Muscle of leg (tissue), 11 donors: ENCODE results near the gene DPEP1. TPM values are rescaled to one million over a fixed set of nuclear protein-coding genes. Genes with fewer than 3 reads are reported as not detected.
"Not testable (repeated sequence)": the region's sequence is repeated elsewhere in the genome, so short reads cannot be mapped to it uniquely, and the experiment has no call there.

Experiments used
- DNase-seq: peaks from one replicate; pipeline ENCODE4 v3.0.0; 2013
- H3K27ac ChIP-seq: one replicate; pipeline ENCODE4 v1.5.1; 2013; ENCODE audit warnings: mild to moderate bottlenecking, low read length, control low read depth
- H3K27me3 ChIP-seq: one replicate; pipeline ENCODE4 v1.6.1; 2013; ENCODE audit warnings: low read length; ENCODE audit not compliant: control insufficient read depth, insufficient read depth
- H3K36me3 ChIP-seq: one replicate; pipeline ENCODE4 v1.6.1; 2013; ENCODE audit warnings: low read length; ENCODE audit not compliant: control insufficient read depth, insufficient read depth
- H3K4me1 ChIP-seq: one replicate; pipeline ENCODE4 v1.6.1; 2013; ENCODE audit warnings: low read length; ENCODE audit not compliant: control insufficient read depth, insufficient read depth
- H3K4me3 ChIP-seq: one replicate; pipeline ENCODE4 v1.5.1; 2013; ENCODE audit warnings: low read length, control low read depth
- H3K9me3 ChIP-seq: replicated peaks from 2 replicates; pipeline ENCODE4 v1.6.1; 2013; ENCODE audit warnings: low read depth, low read length; ENCODE audit not compliant: control insufficient read depth
- WGBS: methylation state at CpG from one replicate; pipeline ENCODE4 v1.1.5; 2013; ENCODE audit warnings: missing lambda C conversion rate; ENCODE audit not compliant: insufficient coverage; 5-methylcytosine and 5-hydroxymethylcytosine counted together
- polyA plus RNA-seq, 8 donors: library from polyadenylated mRNA; unstranded; fragments of 120-200 nt; gene quantifications; one replicate each; pipeline versions ENCODE4 v1.2.1 to v1.2.3, GENCODE V29; 2013; ENCODE audit warnings: inconsistent platforms in 1 of 8, low replicate concordance in 1 of 8; ENCODE audit not compliant: insufficient read length in 8 of 8, insufficient read depth in 1 of 8
- total RNA-seq: library from RNA; stranded (reverse); fragments of 120-200 nt; gene quantifications from one replicate; pipeline ENCODE4 v1.2.4, GENCODE V29; 2013

DPEP1 gene
- total and polyA plus RNA-seq, 9 donors: 0.35 to 10.5 (median 1.1) TPM

DNA sequence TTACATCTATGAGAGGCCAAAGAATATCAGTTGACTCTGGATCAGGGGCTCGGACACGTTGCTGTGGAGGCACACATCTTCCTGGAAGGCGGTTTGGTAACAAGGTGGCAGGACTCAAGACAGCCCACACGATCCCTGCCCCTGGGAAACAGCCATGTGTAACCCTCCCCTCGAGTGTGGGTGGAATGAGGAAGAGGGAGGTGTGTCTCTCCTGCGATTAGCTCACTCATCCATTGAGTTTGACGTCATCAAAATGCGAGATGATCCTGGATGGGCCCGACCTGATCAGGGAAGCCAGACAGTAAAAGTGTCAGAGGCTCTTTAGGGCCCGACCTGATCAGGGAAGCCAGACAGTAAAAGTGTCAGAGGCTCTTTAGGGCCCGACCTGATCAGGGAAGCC, 50.8 kb downstream of the DPEP1 start:
- not testable (repeated sequence) for H3K27me3 ChIP-seq, DNase-seq, H3K4me1 ChIP-seq, H3K4me3 ChIP-seq, H3K9me3 ChIP-seq, H3K27ac ChIP-seq
- 67% methylated on average over 5 of the region's 11 CpGs for WGBS
- H3K36me3 ChIP-seq: peaks cover 22% of the 10 kb centered on the region

DNA sequence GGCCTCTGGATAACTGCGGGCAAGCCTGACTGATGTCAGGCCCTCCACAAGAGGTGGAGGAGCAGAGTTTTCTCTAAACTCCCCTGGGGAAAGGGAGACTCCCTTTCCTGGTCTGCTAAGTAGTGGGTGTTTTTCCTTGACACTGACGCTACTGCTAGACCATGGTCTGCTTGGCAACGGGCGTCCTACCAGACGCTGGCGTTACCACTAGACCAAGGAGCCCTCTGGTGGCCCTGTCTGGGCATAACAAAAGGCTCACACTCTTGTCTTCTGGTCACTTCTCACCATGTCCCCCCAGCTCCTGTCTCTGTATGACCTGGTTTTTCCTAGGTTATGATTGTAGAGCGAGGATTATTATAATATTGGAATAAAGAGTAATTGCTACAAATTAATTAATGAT, 53.6 kb downstream of the DPEP1 start:
- not testable (repeated sequence) for H3K4me3 ChIP-seq, H3K27ac ChIP-seq, H3K4me1 ChIP-seq, H3K27me3 ChIP-seq, DNase-seq, H3K9me3 ChIP-seq
- H3K36me3 ChIP-seq: peaks cover 11% of the 10 kb centered on the region
- WGBS: no CpG with 5 or more reads among the region's 7 CpGs

DNA sequence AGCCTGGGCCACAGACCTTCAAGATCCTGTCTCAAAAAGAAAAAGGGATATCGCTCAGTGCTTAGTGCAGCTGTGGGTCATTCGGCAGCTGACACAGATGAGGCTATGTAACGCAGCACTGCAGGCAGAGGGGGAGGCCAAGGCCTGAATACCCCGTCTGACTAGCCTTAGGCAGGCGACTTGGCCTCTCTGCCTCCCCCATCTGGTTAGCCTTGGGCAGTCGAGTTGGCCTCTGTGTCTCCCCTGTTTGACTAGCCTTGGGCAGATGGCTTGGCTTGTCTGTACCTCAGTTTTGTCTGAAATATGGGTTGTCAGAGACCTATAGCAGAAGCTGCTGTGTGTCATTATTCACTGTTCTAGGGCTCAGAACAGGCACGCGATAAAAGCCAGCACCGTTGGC, 54.2 kb downstream of the DPEP1 start:
- Histone ChIP-seq H3K27me3 (no peaks in the 10 kb centered on the region), H3K4me1 (no peaks in the 10 kb centered on the region), H3K36me3 (peaks cover 11% of the 10 kb centered on the region), H3K9me3 (no peaks in the 10 kb centered on the region), H3K27ac (no peak overlapping the region), H3K4me3 (no peak overlapping the region)
- DNase-seq: no peak
- 88% methylated on average over 9 of the region's 9 CpGs for WGBS

DNA sequence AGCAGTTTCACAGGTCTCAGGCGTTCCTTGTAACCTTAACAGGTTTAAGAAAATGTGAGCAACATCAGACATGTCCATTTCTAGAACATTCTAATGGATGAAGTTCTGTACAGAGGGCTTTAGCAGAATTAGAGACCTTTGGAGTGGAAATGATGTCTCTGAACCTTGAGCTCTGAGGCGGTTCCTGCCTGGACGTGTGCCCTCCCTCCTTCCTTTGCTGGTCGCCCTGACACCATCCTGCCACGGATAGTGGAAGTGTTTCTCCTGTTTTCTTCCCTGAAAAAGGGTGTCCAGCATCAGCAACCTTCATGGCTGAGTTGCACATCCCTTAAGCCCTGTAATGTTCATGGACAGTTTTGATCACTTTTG, 55.3 kb downstream of the DPEP1 start:
- no peaks in the 10 kb centered on the region for H3K4me1 ChIP-seq
- H3K27ac ChIP-seq: no peak overlapping the region
- H3K4me3 ChIP-seq: no peak overlapping the region
- WGBS: 71% methylated on average over 2 of the region's 5 CpGs
- no peak for DNase-seq
- H3K36me3 ChIP-seq: peaks cover 4% of the 10 kb centered on the region
- H3K27me3 ChIP-seq: no peaks in the 10 kb centered on the region
- H3K9me3 ChIP-seq: no peaks in the 10 kb centered on the region

DNA sequence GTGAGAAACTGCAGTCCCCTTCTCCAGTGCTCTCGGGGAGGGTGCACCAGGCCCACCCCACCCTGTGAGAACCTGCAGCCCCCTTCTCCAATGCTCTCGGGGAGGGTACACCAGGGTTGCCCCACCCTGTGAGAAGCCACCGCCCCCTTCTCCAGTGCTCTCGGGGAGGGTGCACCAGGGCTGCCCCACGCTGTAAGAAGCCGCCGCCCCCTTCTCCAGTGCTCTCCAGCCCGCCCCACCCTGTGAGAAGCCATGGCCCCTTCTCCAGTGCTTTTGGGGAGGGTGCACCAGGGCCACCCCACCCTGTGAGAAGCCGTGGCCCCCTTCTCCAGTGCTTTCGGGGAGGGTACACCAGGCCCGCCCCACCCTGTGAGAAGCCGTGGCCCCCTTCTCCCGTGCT, 56.3 kb downstream of the DPEP1 start:
- H3K27me3 ChIP-seq: no peaks in the 10 kb centered on the region
- no peaks in the 10 kb centered on the region for H3K4me1 ChIP-seq
- no peaks in the 10 kb centered on the region for H3K36me3 ChIP-seq
- DNase-seq: no peak
- no peak overlapping the region for H3K27ac ChIP-seq
- no peak overlapping the region for H3K4me3 ChIP-seq
- 87% methylated on average over 12 of the region's 13 CpGs for WGBS
- H3K9me3 ChIP-seq: no peaks in the 10 kb centered on the region

DNA sequence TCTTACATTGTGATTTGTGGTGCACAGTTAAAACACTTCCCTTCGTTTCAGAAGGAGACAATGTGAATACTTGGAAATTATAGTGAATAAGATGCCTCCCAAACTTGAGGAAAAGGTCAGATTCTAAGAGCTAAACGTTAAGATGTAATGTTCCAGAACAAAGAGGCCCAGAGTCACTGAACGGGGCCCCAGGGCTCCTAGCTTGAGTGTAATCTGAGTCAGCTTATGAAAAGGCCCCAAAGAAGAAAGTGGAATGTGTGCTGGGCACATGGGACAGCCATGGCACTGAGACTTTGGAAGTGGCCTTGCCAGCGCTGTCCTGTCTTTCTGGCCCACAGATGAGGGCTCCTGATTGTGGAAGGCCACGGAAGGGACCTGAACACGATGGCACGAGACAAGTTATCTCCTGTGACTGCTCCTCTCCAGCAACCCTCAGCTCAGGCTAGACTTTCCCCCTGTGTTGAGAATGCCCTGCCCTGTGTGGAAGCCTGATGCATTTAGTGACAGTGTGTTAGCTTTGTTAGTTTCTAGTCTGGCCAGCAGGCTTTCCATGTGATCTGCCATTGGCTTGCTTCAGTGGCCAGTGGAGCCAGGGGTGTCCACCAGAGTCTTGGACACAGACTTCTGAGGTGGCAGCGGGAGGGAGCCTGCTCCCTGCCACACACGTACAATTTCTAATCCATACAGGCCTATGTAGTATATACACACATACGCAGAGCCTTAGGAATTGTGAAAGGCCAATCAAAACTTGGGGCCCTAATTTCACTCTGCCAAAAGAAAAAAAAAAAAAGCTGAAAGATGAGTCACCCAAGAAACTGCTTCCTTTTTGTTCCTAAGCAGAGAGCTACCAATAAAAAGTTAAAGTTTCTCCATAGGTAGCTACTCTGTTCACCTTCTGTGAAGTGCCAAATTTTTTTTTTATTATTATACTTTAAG, 57.3 kb downstream of the DPEP1 start:
- 87% methylated on average over 4 of the region's 10 CpGs for WGBS
- H3K36me3 ChIP-seq: no peaks in the 10 kb centered on the region
- H3K27ac ChIP-seq: no peak overlapping the region
- no peaks in the 10 kb centered on the region for H3K4me1 ChIP-seq
- no peak overlapping the region for H3K4me3 ChIP-seq
- no peaks in the 10 kb centered on the region for H3K9me3 ChIP-seq
- no peaks in the 10 kb centered on the region for H3K27me3 ChIP-seq
- DNase-seq: no peak

DNA sequence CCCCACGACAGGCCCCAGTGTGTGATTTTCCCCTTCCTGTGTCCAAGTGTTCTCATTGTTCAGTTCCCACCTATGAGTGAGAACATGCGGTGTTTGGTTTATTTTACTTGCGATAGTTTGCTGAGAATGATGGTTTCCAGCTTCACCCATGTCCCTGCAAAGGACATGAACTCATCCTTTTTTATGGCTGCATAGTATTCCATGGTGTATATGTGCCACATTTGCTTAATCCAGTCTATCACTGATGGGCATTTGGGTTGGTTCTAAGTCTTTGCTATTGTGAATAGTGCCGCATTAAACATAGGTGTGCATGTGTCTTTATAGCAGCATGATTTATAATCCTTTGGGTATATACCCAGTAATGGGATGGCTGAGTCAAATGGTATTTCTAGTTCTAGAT, 58.1 kb downstream of the DPEP1 start:
- not testable (repeated sequence) for H3K4me1 ChIP-seq, H3K9me3 ChIP-seq, H3K36me3 ChIP-seq, H3K4me3 ChIP-seq, DNase-seq, H3K27ac ChIP-seq, H3K27me3 ChIP-seq
- no CpG with 5 or more reads among the region's 4 CpGs for WGBS

DNA sequence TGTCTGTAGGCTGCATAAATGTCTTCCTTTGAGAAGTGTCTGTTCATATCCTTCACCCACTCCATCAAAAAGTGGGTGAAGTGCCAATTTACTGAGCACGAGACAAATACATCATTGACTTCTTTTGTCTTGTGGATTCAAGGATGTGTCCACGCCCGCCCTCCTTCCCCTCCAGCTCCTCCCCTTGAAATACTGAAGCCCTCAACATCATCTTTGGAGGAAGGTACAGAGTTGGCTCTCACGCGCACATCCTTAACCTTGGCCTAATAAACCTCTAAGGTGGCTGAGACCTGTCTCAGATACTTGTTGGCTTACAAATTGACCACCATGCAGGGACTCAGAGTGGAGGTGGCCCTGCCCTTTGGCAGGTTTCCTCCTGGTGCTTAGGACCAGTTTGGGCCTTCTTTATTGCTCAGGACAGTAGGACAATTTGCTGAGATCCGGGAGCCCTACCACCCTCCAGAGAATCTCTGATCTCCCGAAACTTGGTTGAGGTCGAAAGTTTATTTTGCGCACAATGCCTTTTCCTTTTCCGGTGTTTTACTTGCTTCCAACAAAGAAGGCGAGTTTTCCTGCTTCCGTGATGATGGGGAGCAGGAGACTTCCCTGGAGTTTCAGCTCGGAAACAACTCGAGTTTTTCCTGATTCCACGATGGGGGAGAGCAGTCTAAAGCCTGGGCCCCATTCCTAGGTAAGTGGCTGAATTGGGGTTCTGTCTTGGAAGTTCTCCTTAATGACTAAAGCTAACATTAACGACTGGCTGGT, 58.9 kb downstream of the DPEP1 start:
- H3K27ac ChIP-seq: peak overlapping the region; percentile 66
- H3K4me3 ChIP-seq: no peak overlapping the region
- no peaks in the 10 kb centered on the region for H3K36me3 ChIP-seq
- no peak for DNase-seq
- no peaks in the 10 kb centered on the region for H3K27me3 ChIP-seq
- H3K4me1 ChIP-seq: no peaks in the 10 kb centered on the region
- H3K9me3 ChIP-seq: no peaks in the 10 kb centered on the region
- WGBS: 91% methylated on average over 12 of the region's 16 CpGs

DNA sequence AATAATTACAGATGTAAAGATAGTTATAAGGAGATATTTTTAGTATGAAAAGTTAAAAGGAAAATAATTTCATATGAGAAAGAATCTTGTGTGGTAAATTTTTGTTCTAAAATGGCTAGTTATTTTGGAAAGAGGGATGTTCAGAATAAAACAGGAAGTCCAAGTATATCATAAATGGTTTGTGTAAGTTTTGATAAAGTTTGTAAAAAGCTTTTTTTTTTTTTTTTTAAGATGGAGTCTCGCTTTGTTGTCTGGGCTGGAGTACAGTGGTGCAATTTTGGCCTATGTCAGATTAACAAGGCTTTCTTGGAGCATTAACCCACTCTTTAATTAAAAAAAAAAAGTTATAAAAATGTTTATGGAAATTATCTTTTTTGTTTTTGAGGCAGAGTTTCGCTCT, 64.8 kb downstream of the DPEP1 start:
- Histone ChIP-seq H3K27me3 (no peaks in the 10 kb centered on the region), H3K4me3 (no peak overlapping the region), H3K4me1 (no peaks in the 10 kb centered on the region), H3K36me3 (no peaks in the 10 kb centered on the region), H3K27ac (no peak overlapping the region), H3K9me3 (peaks cover 8% of the 10 kb centered on the region)
- no peak for DNase-seq
- no CpG with 5 or more reads among the region's 2 CpGs for WGBS

DNA sequence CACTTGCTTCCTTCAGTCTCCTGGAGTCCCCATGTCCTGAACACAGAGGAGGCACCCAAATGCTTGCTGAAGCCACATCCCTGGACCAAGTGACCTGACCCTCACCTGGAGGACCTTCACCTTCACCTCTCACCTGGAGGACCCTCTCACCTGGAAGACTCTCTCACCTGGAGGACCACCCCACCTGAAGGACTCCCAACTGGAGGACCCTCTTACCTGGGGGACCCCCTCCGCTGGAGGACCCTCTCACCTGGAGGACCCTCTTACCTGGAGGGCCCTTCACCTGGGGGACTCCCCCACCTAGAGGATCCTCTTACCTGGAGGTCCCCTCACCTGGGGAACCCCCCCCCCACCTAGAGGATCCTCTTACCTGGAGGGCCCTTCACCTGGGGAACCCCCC, 72.5 kb downstream of the DPEP1 start:
- no peaks in the 10 kb centered on the region for H3K27me3 ChIP-seq
- H3K4me1 ChIP-seq: peaks cover 13% of the 10 kb centered on the region
- DNase-seq: no peak
- no peak overlapping the region for H3K27ac ChIP-seq
- no CpG with 5 or more reads among the region's 1 CpG for WGBS
- peaks cover 11% of the 10 kb centered on the region for H3K36me3 ChIP-seq
- H3K9me3 ChIP-seq: no peaks in the 10 kb centered on the region
- H3K4me3 ChIP-seq: no peak overlapping the region
